Activated CD8-positive, alpha-beta T cell treated with anti-CD3 and anti-CD28 coated beads for 36 hours (primary cell): Measurements from ENCODE around the gene STARD7. TPM values are rescaled to one million over a fixed set of nuclear protein-coding genes. Genes with fewer than 3 reads are reported as not detected.

Experiments used
- ATAC-seq: fragments of 200-7000 bp; cut with Tn5 transposase; one replicate; pipeline ENCODE4 v1.10.0; 2021; ENCODE audit warnings: mild to moderate bottlenecking, moderate library complexity
- CTCF ChIA-PET: fragments of 350-600 bp; sonication (Branson Sonifier 250); formaldehyde crosslinking; loops from one replicate; lab custom pipeline; 2021; ENCODE audit warnings: antibody characterized with exemption; lab: Charles Lee
- POLR2A ChIA-PET: fragments of 350-600 bp; sonication (Branson Sonifier 250); formaldehyde crosslinking; loops from one replicate; lab custom pipeline; 2021; ENCODE audit warnings: antibody characterized with exemption; lab: Charles Lee
- DNase-seq: peaks from one replicate; pipeline ENCODE4 v3.0.0-alpha.2; 2020
- H3K27ac Mint-ChIP-seq: one replicate; pipeline ENCODE4 v1.8.0; 2021; ENCODE audit warnings: mild to moderate bottlenecking, mixed read lengths
- H3K27me3 Mint-ChIP-seq: one replicate; pipeline ENCODE4 v1.8.0; 2021; ENCODE audit warnings: mixed read lengths
- H3K36me3 Mint-ChIP-seq: one replicate; pipeline ENCODE4 v1.8.0; 2021; ENCODE audit warnings: low read depth, mixed read lengths
- H3K4me1 Mint-ChIP-seq: one replicate; pipeline ENCODE4 v1.8.0; 2021; ENCODE audit warnings: low read depth, mixed read lengths
- H3K4me3 Mint-ChIP-seq: one replicate; pipeline ENCODE4 v1.8.0; 2021; ENCODE audit warnings: mild to moderate bottlenecking, moderate library complexity, mixed read lengths
- H3K9me3 Mint-ChIP-seq: one replicate; pipeline ENCODE4 v1.8.0; 2021; ENCODE audit warnings: mixed read lengths
- CTCF ChIP-seq: fragments of 200-600 bp; IDR thresholded peaks from one replicate; pipeline ENCODE4 v1.8.0; 2022; ENCODE audit warnings: antibody characterized with exemption, mild to moderate bottlenecking
- intact Hi-C: fragments of 100-400 bp; cut with micrococcal nuclease; formaldehyde crosslinking; loops from one replicate; pipeline ENCODE4 v1.10.0; 2022
- total RNA-seq, 2 experiments: library from RNA; stranded (reverse); gene quantifications; one replicate each; pipeline ENCODE4 v1.2.3, GENCODE V29; 2021

Gene STARD7
- total RNA-seq, 2 experiments from 2014 or later: 145 to 149 TPM

GRCh38 chr2:96203130-96204028, 5.2 kb downstream of the STARD7 start:
- ATAC-seq: no peak
- POLR2A ChIA-PET: interaction anchor here (0.6 to 1.9 kb wide), 5 partner anchors 10 to 66 kb away, joined by 3 to 6 read pairs (median 4); no protein-coding TSS in a partner anchor
- CTCF ChIA-PET: interaction anchor here (1.5 to 3.2 kb wide), 5 partner anchors 23 to 86 kb away, joined by 3 to 11 read pairs (median 4); partner anchors contain the start of gene CIAO1
- Mint-ChIP-seq H3K27ac (peak overlapping the region; percentile 74), H3K27me3 (no peaks in the 10 kb centered on the region), H3K36me3 (peaks cover 57% of the 10 kb centered on the region), H3K4me1 (peaks cover 77% of the 10 kb centered on the region), H3K9me3 (no peaks in the 10 kb centered on the region), H3K4me3 (peak overlapping the region; percentile 63)
- no peak for DNase-seq
- no peak for TF ChIP-seq CTCF
- intact Hi-C loops: loop anchor here (2.0 kb wide), 1 partner anchor 59 kb away; no protein-coding TSS in a partner anchor

GRCh38 chr2:96202152-96202854, 6.3 kb downstream of the STARD7 start:
- H3K27ac Mint-ChIP-seq: no peak overlapping the region
- intact Hi-C loops: no loop called here
- no peaks in the 10 kb centered on the region for H3K9me3 Mint-ChIP-seq
- no peak for TF ChIP-seq CTCF
- H3K4me3 Mint-ChIP-seq: no peak overlapping the region
- DNase-seq: no peak
- CTCF ChIA-PET: interaction anchor here (0.9 to 3.2 kb wide), 7 partner anchors 9 to 131 kb away, joined by 3 to 11 read pairs (median 4); partner anchors contain the start of gene CIAO1
- POLR2A ChIA-PET: interaction anchor here (0.9 to 1.9 kb wide), 5 partner anchors 9 to 71 kb away, joined by 3 to 6 read pairs (median 3); no protein-coding TSS in a partner anchor
- peaks cover 56% of the 10 kb centered on the region for H3K36me3 Mint-ChIP-seq
- no peak for ATAC-seq
- no peaks in the 10 kb centered on the region for H3K27me3 Mint-ChIP-seq
- H3K4me1 Mint-ChIP-seq: peaks cover 81% of the 10 kb centered on the region

GRCh38 chr2:96201338-96201737, 7.3 kb downstream of the STARD7 start:
- peaks cover 75% of the 10 kb centered on the region for H3K4me1 Mint-ChIP-seq
- no peak overlapping the region for H3K4me3 Mint-ChIP-seq
- H3K27ac Mint-ChIP-seq: no peak overlapping the region
- POLR2A ChIA-PET: interaction anchor here (0.7 to 1.9 kb wide), 6 partner anchors 8 to 70 kb away, joined by 3 to 6 read pairs (median 4); no protein-coding TSS in a partner anchor
- H3K9me3 Mint-ChIP-seq: no peaks in the 10 kb centered on the region
- DNase-seq: no peak
- ATAC-seq: no peak
- peaks cover 51% of the 10 kb centered on the region for H3K36me3 Mint-ChIP-seq
- TF ChIP-seq CTCF: no peak
- H3K27me3 Mint-ChIP-seq: no peaks in the 10 kb centered on the region
- CTCF ChIA-PET: interaction anchor here (1.1 to 3.2 kb wide), 7 partner anchors 8 to 308 kb away, joined by 3 to 11 read pairs (median 3); partner anchors contain the start of gene CIAO1
- intact Hi-C loops: no loop called here

- Mint-ChIP-seq H3K4me1 (peaks cover 55% of the 10 kb centered on the region), H3K4me3 (no peak overlapping the region), H3K27ac (peak overlapping the region; percentile 30), H3K9me3 (no peaks in the 10 kb centered on the region), H3K36me3 (peaks cover 46% of the 10 kb centered on the region), H3K27me3 (no peaks in the 10 kb centered on the region)
- POLR2A ChIA-PET: interaction anchor here (0.9 to 1.8 kb wide), 4 partner anchors 10 to 60 kb away, joined by 3 to 8 read pairs (median 4); partner anchors contain the start of genes ASTL and STARD7
- no peak for TF ChIP-seq CTCF
- CTCF ChIA-PET: interaction anchor here (0.9 to 1.1 kb wide), 2 partner anchors 25 to 68 kb away, joined by 3 read pairs; no protein-coding TSS in a partner anchor
- DNase-seq: no peak
- ATAC-seq: no peak
- intact Hi-C loops: no loop called here
Measured at GRCh38 chr2:96198921-96199320, 9.7 kb downstream of the STARD7 start.
